ENCODE results near the gene ZNF607. TPM values are rescaled to one million over a fixed set of nuclear protein-coding genes. Genes with fewer than 3 reads are reported as not detected.

Gene ZNF607
- total and polyA plus RNA-seq, 4 donors: 1.4 to 13.7 (median 3.4) TPM

DNA sequence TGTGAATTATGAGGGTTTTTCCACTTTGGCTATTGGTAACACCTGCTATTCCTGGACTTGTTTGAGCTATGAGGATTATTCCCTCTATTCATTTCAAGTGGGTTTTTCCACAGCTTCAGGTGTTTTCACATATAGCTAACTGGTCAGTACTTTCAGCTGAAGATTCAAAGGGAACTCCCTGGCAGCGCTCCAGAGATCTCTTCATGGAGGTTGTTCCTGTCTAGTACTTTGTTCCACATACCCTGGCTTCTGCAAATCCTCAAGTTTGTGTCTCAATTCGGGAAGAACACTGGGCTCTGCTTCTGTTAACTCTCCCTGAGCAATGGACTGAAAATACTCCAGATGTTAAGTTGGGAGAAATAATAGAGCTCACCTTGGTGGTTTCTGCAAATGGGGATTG is 5.6 kb upstream of the ZNF607 start:
- Histone ChIP-seq H3K9me3 (ENCODE audit: control insufficient read depth in 4 of 4, insufficient read depth in 3 of 4, low read length in 3 of 4) (peaks cover 0 to 8% (median 0%) of the 10 kb centered on the region in 4 donors), H3K4me3 (no peak overlapping the region), H3K27me3 (ENCODE audit: control insufficient read depth in 3 of 3, insufficient read depth in 3 of 3, low read length in 2 of 3) (no peaks in the 10 kb centered on the region), H3K36me3 (ENCODE audit: control insufficient read depth in 4 of 4, insufficient read depth in 4 of 4, low read length in 4 of 4) (no peaks in the 10 kb centered on the region), H3K27ac (ENCODE audit: low read depth in 1 of 2, low read length in 1 of 2) (no peak overlapping the region), H3K4me1 (ENCODE audit: control insufficient read depth in 5 of 5, insufficient read depth in 5 of 5, low read length in 5 of 5) (no peaks in the 10 kb centered on the region), H3K9ac (ENCODE audit: insufficient read depth in 1 of 2, low read length in 2 of 2) (no peak overlapping the region)
- TF ChIP-seq, protein P1, sequence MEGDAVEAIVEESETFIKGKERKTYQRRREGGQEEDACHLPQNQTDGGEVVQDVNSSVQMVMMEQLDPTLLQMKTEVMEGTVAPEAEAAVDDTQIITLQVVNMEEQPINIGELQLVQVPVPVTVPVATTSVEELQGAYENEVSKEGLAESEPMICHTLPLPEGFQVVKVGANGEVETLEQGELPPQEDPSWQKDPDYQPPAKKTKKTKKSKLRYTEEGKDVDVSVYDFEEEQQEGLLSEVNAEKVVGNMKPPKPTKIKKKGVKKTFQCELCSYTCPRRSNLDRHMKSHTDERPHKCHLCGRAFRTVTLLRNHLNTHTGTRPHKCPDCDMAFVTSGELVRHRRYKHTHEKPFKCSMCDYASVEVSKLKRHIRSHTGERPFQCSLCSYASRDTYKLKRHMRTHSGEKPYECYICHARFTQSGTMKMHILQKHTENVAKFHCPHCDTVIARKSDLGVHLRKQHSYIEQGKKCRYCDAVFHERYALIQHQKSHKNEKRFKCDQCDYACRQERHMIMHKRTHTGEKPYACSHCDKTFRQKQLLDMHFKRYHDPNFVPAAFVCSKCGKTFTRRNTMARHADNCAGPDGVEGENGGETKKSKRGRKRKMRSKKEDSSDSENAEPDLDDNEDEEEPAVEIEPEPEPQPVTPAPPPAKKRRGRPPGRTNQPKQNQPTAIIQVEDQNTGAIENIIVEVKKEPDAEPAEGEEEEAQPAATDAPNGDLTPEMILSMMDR (IDR thresholded peaks at IDR 0.05; ENCODE audit: control extremely low read depth, extremely low read depth): no peak
- WGBS, 2 donors: 88 to 97% methylated on average over 2 of the region's 2 CpGs
- DNase-seq: no peak
- no peak for ATAC-seq (ENCODE audit: insufficient read depth, low FRiP score)

DNA sequence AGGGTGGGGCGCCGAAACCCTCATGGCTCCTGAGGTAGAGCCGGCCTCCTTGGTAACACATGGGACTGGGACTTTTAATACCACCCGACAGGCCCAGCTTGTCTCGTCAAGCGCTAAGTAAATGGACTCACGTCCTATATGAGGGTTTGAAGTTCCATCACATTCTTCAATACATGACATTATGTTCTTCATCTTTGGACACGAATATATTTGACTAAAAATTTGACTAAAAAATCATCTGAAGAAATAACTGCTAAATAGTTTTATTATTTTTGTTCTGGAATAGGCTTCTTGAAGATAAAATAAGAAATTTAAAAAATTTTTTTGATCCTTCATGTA is 335 bp upstream of the ZNF607 start:
- DNase-seq: no peak
- peaks cover 0 to 5% (median 1%) of the 10 kb centered on the region in 4 donors for H3K36me3 ChIP-seq (ENCODE audit: control insufficient read depth in 4 of 4, insufficient read depth in 4 of 4, low read length in 4 of 4)
- H3K4me1 ChIP-seq (ENCODE audit: control insufficient read depth in 5 of 5, insufficient read depth in 5 of 5, low read length in 5 of 5): peaks cover 0 to 12% (median 5%) of the 10 kb centered on the region in 5 donors
- no peak overlapping the region for H3K4me3 ChIP-seq
- H3K27me3 ChIP-seq (ENCODE audit: control insufficient read depth in 3 of 3, insufficient read depth in 3 of 3, low read length in 2 of 3): no peaks in the 10 kb centered on the region
- H3K9me3 ChIP-seq (ENCODE audit: control insufficient read depth in 4 of 4, insufficient read depth in 3 of 4, low read length in 3 of 4): peaks cover 0 to 6% (median 0%) of the 10 kb centered on the region in 4 donors
- peak; percentile 42 for ATAC-seq (ENCODE audit: insufficient read depth, low FRiP score)
- TF ChIP-seq, protein P1 (IDR thresholded peaks at IDR 0.05; ENCODE audit: control extremely low read depth, extremely low read depth): no peak
- no peak overlapping the region for H3K27ac ChIP-seq (ENCODE audit: low read depth in 1 of 2, low read length in 1 of 2)
- 7 to 8% methylated on average over 8 of the region's 8 CpGs for WGBS, 2 donors
- H3K9ac ChIP-seq (ENCODE audit: insufficient read depth in 1 of 2, low read length in 2 of 2): peak overlapping the region in 1 of 2 donors; percentile 83

DNA sequence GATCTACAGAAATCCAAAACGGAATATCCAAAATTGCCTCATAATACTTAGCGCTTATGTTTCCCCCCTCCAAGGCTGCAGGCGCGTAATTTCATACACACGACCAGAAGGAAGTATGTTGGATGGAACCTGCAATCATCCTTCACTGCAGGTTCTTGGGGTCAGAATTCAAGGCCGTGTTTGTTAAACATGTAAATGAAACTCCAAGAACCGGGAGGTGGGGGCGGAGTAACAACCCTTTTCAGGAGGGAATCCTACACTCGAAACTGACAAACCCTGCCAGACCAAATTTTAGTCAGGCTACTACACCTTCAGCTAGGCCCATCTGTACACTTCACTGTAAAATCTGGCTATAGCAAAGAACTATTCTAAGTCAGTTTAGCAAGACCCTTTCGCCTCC is 1.3 kb downstream of the ZNF607 start:
- peaks cover 0 to 6% (median 0%) of the 10 kb centered on the region in 4 donors for H3K9me3 ChIP-seq (ENCODE audit: control insufficient read depth in 4 of 4, insufficient read depth in 3 of 4, low read length in 3 of 4)
- H3K9ac ChIP-seq (ENCODE audit: insufficient read depth in 1 of 2, low read length in 2 of 2): peak overlapping the region; percentile 78 to 83
- DNase-seq (peak in 1 of 3 donors; percentile 9), ATAC-seq (ENCODE audit: insufficient read depth, low FRiP score) (no peak)
- no peak overlapping the region for H3K4me3 ChIP-seq
- peaks cover 0 to 12% (median 5%) of the 10 kb centered on the region in 5 donors for H3K4me1 ChIP-seq (ENCODE audit: control insufficient read depth in 5 of 5, insufficient read depth in 5 of 5, low read length in 5 of 5)
- peak overlapping the region in 1 of 2 donors; percentile 23 for H3K27ac ChIP-seq (ENCODE audit: low read depth in 1 of 2, low read length in 1 of 2)
- 61 to 73% methylated on average over 10 of the region's 10 CpGs for WGBS, 2 donors
- TF ChIP-seq, protein P1 (IDR thresholded peaks at IDR 0.05; ENCODE audit: control extremely low read depth, extremely low read depth): no peak
- peaks cover 0 to 5% (median 3%) of the 10 kb centered on the region in 4 donors for H3K36me3 ChIP-seq (ENCODE audit: control insufficient read depth in 4 of 4, insufficient read depth in 4 of 4, low read length in 4 of 4)
- no peaks in the 10 kb centered on the region for H3K27me3 ChIP-seq (ENCODE audit: control insufficient read depth in 3 of 3, insufficient read depth in 3 of 3, low read length in 2 of 3)

DNA sequence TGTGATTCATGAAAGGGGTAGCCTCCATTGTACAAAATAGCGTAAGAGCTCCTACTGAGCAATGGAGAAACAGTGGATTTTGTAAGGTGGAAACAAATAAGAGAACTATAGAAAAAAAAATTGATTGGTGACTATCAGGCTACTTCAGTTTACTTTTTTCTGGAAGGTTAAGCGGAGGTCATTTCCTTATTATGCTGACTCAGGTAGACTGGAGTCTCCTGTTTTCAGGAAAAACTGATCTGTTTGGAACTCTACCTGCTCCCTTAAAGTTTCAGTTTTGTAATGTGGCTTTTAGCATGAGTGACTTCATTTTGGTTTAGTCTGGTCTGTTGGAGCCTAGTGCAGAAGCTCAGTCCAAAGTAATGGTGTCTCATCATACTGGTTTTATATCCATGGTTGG is 3.4 kb downstream of the ZNF607 start:
- peaks cover 2 to 13% (median 6%) of the 10 kb centered on the region in 4 donors for H3K36me3 ChIP-seq (ENCODE audit: control insufficient read depth in 4 of 4, insufficient read depth in 4 of 4, low read length in 4 of 4)
- H3K27ac ChIP-seq (ENCODE audit: low read depth in 1 of 2, low read length in 1 of 2): no peak overlapping the region
- 98 to 99% methylated on average over 2 of the region's 2 CpGs for WGBS, 2 donors
- TF ChIP-seq, protein P1 (IDR thresholded peaks at IDR 0.05; ENCODE audit: control extremely low read depth, extremely low read depth): no peak
- no peaks in the 10 kb centered on the region for H3K27me3 ChIP-seq (ENCODE audit: control insufficient read depth in 3 of 3, insufficient read depth in 3 of 3, low read length in 2 of 3)
- H3K4me3 ChIP-seq: no peak overlapping the region
- H3K9me3 ChIP-seq (ENCODE audit: control insufficient read depth in 4 of 4, insufficient read depth in 3 of 4, low read length in 3 of 4): peaks cover 0 to 4% (median 0%) of the 10 kb centered on the region in 4 donors
- peaks cover 0 to 12% (median 5%) of the 10 kb centered on the region in 5 donors for H3K4me1 ChIP-seq (ENCODE audit: control insufficient read depth in 5 of 5, insufficient read depth in 5 of 5, low read length in 5 of 5)
- DNase-seq (no peak), ATAC-seq (ENCODE audit: insufficient read depth, low FRiP score) (no peak)
- H3K9ac ChIP-seq (ENCODE audit: insufficient read depth in 1 of 2, low read length in 2 of 2): no peak overlapping the region

Measured in lung (tissue), 12 donors.